GM12878 (cell line): ENCODE data around the gene KIF6. TPM values are rescaled to one million over a fixed set of nuclear protein-coding genes. Genes with fewer than 3 reads are reported as not detected.

ENCODE experiments used
- ATAC-seq: fragments of 200-7000 bp; cut with Tn5 transposase; 3 replicates; pipeline ENCODE4 v1.9.1; 2020; ENCODE audit warnings: mild to moderate bottlenecking, moderate library complexity
- BruUV-seq: library from RNA; stranded (reverse); fragments of 400-500 nt; replicated peaks from 2 replicates; lab custom pipeline; 2021; lab: Mats Ljungman, UMichigan
- CTCF ChIA-PET: fragments of 300-600 bp; sonication (Branson Sonifier 250); formaldehyde crosslinking; extraction: SDS; loops from one replicate; lab custom pipeline; 2021; ENCODE audit warnings: inconsistent platforms; lab: Yijun Ruan, JAX
- POLR2A ChIA-PET: fragments of 350-600 bp; formaldehyde crosslinking; extraction: SDS; loops from one replicate; lab custom pipeline; 2021; ENCODE audit warnings: inconsistent platforms; lab: Charles Lee
- RAD21 ChIA-PET: fragments of 300-600 bp; sonication (Branson Sonifier 250); formaldehyde crosslinking; loops from one replicate; lab custom pipeline; 2023; ENCODE audit warnings: antibody characterized with exemption; ENCODE audit not compliant: unreplicated experiment; lab: Charles Lee
- SMC1A ChIA-PET: fragments of 300-600 bp; sonication (Branson Sonifier 250); formaldehyde crosslinking; loops from one replicate; lab custom pipeline; 2023; ENCODE audit not compliant: unreplicated experiment, uncharacterized antibody; lab: Charles Lee
- DNase-seq: peaks from one replicate; pipeline ENCODE4 v3.0.0-alpha.2; 2011; ENCODE audit warnings: low read depth, low spot score
- FAIRE-seq: peaks from 3 replicates; lab custom pipeline; 2011; peaks lifted over from hg19 to GRCh38; lab: Jason Lieb, UNC
- H2AFZ ChIP-seq: 2 replicates; pipeline ENCODE4 v1.6.0; 2011; ENCODE audit warnings: low read depth, low read length, control low read depth; ENCODE audit not compliant: control insufficient read depth
- H3K27ac ChIP-seq: 2 replicates; pipeline ENCODE4 v1.5.1; 2011; ENCODE audit warnings: control low read depth; ENCODE audit not compliant: control insufficient read depth, insufficient read depth
- H3K27me3 ChIP-seq, 2 experiments: replicated peaks in 1 of 2; 2 replicates each; pipeline versions ENCODE4 v1.6.0 to v1.6.1; 2011; ENCODE audit warnings: low read length in 1 of 2; ENCODE audit not compliant: control insufficient read depth in 2 of 2, insufficient read depth in 2 of 2
- H3K36me3 ChIP-seq, 2 experiments: 2 replicates each; pipeline ENCODE4 v1.5.1; 2011; ENCODE audit warnings: low read length in 1 of 2; ENCODE audit not compliant: control insufficient read depth in 2 of 2, insufficient read depth in 2 of 2
- H3K4me1 ChIP-seq: 2 replicates; pipeline ENCODE4 v1.6.1; 2011; ENCODE audit warnings: mild to moderate bottlenecking, low read length, moderate library complexity, mixed read lengths; ENCODE audit not compliant: control insufficient read depth, insufficient read depth
- H3K4me2 ChIP-seq: 2 replicates; pipeline ENCODE4 v1.6.0; 2011; ENCODE audit warnings: control low read depth; ENCODE audit not compliant: control insufficient read depth, insufficient read depth
- H3K4me3 ChIP-seq: fragments of 200-600 bp; sonication (generic); 2 replicates; pipeline ENCODE4 v1.5.1; 2016
- H3K79me2 ChIP-seq: 2 replicates; pipeline ENCODE4 v1.6.0; 2011; ENCODE audit warnings: low read length; ENCODE audit not compliant: control insufficient read depth, insufficient read depth
- H3K9ac ChIP-seq: 2 replicates; pipeline ENCODE4 v1.8.0; 2011; ENCODE audit warnings: low read length, control low read depth, mixed read lengths; ENCODE audit not compliant: control insufficient read depth, insufficient read depth
- H3K9me3 ChIP-seq: replicated peaks from 3 replicates; pipeline ENCODE4 v1.5.1; 2011; ENCODE audit warnings: mild to moderate bottlenecking, low read length; ENCODE audit not compliant: control insufficient read depth, insufficient read depth
- H4K20me1 ChIP-seq: 2 replicates; pipeline ENCODE4 v1.6.0; 2011; ENCODE audit not compliant: control insufficient read depth, insufficient read depth
- EZH2 ChIP-seq: IDR thresholded peaks from 2 replicates; pipeline ENCODE4 v1.6.1; 2012; ENCODE audit warnings: low read depth, mild to moderate bottlenecking, control low read depth, inconsistent platforms, low read length, borderline replicate concordance; ENCODE audit not compliant: control insufficient read depth
- HDGF ChIP-seq: fragments of 450-650 bp; IDR thresholded peaks from 2 replicates; pipeline ENCODE4 v1.6.1; 2016; ENCODE audit warnings: antibody characterized with exemption
- NFYA ChIP-seq: IDR thresholded peaks from 2 replicates; pipeline ENCODE4 v1.6.1; 2011; ENCODE audit warnings: low read depth, mild to moderate bottlenecking, low read length, improper control_type of control experiment, borderline replicate concordance
- NR2C1 ChIP-seq: fragments of 450-650 bp; IDR thresholded peaks from 2 replicates; pipeline ENCODE4 v1.6.1; 2017; ENCODE audit warnings: antibody characterized with exemption, mild to moderate bottlenecking, moderate library complexity
- SP1 ChIP-seq: IDR thresholded peaks from one replicate; pipeline ENCODE4 v1.6.1; 2011; ENCODE audit warnings: low read depth, low read length
- SPI1 ChIP-seq: IDR thresholded peaks from 2 replicates; pipeline ENCODE4 v1.6.1; 2011; ENCODE audit warnings: low read depth, mild to moderate bottlenecking, low read length, moderate library complexity, borderline replicate concordance; ENCODE audit not compliant: insufficient read depth
- TCF12 ChIP-seq: IDR thresholded peaks from 2 replicates; pipeline ENCODE4 v1.6.1; 2011; ENCODE audit warnings: low read depth, mild to moderate bottlenecking, low read length
- TCF7 ChIP-seq: IDR thresholded peaks from 2 replicates; pipeline ENCODE4 v1.6.1; 2014; ENCODE audit warnings: antibody characterized with exemption, borderline replicate concordance
- ZNF274 ChIP-seq: IDR thresholded peaks from one replicate; pipeline ENCODE4 v1.8.0; 2011; ENCODE audit not compliant: insufficient read length, insufficient read depth
- WGBS: methylation state at CpG from one replicate; pipeline ENCODE4 v1.1.6; 2016; ENCODE audit warnings: low lambda C conversion rate; ENCODE audit not compliant: insufficient replicate concordance, insufficient coverage; ENCODE audit errors: missing lambda C conversion rate; 5-methylcytosine and 5-hydroxymethylcytosine counted together
- in situ Hi-C: fragments of 300-500 bp; cut with MboI; formaldehyde crosslinking; loops from 9 replicates; pipeline ENCODE4 v1.14.3; 2018; ENCODE audit warnings: mixed read lengths
- intact Hi-C: fragments of 100-400 bp; cut with micrococcal nuclease; formaldehyde crosslinking; loops from one replicate; pipeline ENCODE4 v1.14.2; 2022; ENCODE audit not compliant: unreplicated experiment
- polyA plus RNA-seq, 11 experiments: library from polyadenylated mRNA; depleted of rRNA in 4 of 11; unstranded in 6 of 11; stranded (reverse) in 5 of 11; fragments of >200 nt; fragmentation: Nextera tagmentation in 4 of 11; fragmentation: Illumina TruSeq in 1 of 11; extraction: Ambion mirVana in 4 of 11; extraction: Trizol in 1 of 11; gene quantifications; 1 replicate in 1 of 11; 2 replicates in 10 of 11; pipeline versions ENCODE4 v1.2.1 to v1.2.3, GENCODE V29; 2011 to 2016; ENCODE audit warnings: inconsistent platforms in 2 of 11, missing spikeins in 2 of 11, low read depth in 1 of 11
- total RNA-seq, 4 experiments: library from RNA; depleted of rRNA in 3 of 4; stranded (reverse); fragments of >200 nt in 3 of 4; fragmentation: Illumina TruSeq in 1 of 4; extraction: Trizol in 1 of 4; gene quantifications; 2 replicates each; pipeline versions ENCODE4 v1.2.1 to v1.2.3, GENCODE V29; 2013 to 2021
- TF ChIP-seq, protein P1 (sequence below): IDR thresholded peaks from 2 replicates; pipeline ENCODE4 v1.6.1; 2012; ENCODE audit warnings: low read depth, low read length, improper control_type of control experiment
- TF ChIP-seq, protein P2 (sequence below): fragments of 450-650 bp; IDR thresholded peaks from 2 replicates; pipeline ENCODE4 v1.6.1; 2016; ENCODE audit warnings: mild to moderate bottlenecking
- TF ChIP-seq, protein P3 (sequence below): fragments of 450-650 bp; IDR thresholded peaks from 2 replicates; pipeline ENCODE4 v1.6.1; 2017; ENCODE audit warnings: mild to moderate bottlenecking, moderate library complexity

Gene KIF6
- total and polyA plus RNA-seq, 10 of the 15 experiments (the other 5 are each of a cell fraction or from before 2014, with no cell fraction given): 0.09 to 1.0 (median 0.28) TPM

DNA sequence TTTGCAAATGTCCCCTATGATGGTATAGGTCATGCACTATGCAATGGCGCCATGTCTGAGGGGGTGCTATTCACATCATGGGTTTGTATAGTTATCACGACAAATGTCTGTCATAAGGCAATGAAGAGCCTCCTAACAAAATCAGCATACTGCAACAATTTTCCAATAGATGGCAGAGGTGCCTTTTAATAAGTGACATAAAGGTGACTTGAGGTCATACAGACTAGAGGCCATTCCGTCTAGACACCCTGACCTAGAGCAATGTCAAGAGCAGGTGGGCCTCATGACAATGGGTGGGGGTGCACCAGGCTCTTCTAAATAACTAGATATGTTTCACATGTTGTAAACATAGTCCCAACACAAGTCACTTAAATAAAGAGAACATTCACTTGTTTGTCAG lies 107.7 kb downstream of the KIF6 start:
- Histone ChIP-seq H3K27me3 (no peaks in the 10 kb centered on the region), H3K4me1 (no peaks in the 10 kb centered on the region), H4K20me1 (no peaks in the 10 kb centered on the region), H3K9me3 (no peaks in the 10 kb centered on the region), H3K4me2 (no peak overlapping the region), H3K9ac (no peak overlapping the region), H3K79me2 (no peaks in the 10 kb centered on the region), H3K27ac (no peak overlapping the region), H3K36me3 (no peaks in the 10 kb centered on the region), H3K4me3 (no peak overlapping the region), H2AFZ (no peak overlapping the region)
- RAD21 ChIA-PET: interaction anchor here (1.1 kb wide), 1 partner anchor 108 kb away, joined by 3 read pairs; the partner anchor contains the start of gene KIF6
- CTCF ChIA-PET: interaction anchor here (1.1 to 1.7 kb wide), 3 partner anchors 9 to 29 kb away, joined by 3 to 7 read pairs (median 4); no protein-coding TSS in a partner anchor
- no peak for TF ChIP-seq SPI1
- no peak for TF ChIP-seq NR2C1
- TF ChIP-seq, protein P1, sequence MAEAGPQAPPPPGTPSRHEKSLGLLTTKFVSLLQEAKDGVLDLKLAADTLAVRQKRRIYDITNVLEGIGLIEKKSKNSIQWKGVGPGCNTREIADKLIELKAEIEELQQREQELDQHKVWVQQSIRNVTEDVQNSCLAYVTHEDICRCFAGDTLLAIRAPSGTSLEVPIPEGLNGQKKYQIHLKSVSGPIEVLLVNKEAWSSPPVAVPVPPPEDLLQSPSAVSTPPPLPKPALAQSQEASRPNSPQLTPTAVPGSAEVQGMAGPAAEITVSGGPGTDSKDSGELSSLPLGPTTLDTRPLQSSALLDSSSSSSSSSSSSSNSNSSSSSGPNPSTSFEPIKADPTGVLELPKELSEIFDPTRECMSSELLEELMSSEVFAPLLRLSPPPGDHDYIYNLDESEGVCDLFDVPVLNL: no peak
- no peak for TF ChIP-seq ZNF274
- TF ChIP-seq, protein P2, sequence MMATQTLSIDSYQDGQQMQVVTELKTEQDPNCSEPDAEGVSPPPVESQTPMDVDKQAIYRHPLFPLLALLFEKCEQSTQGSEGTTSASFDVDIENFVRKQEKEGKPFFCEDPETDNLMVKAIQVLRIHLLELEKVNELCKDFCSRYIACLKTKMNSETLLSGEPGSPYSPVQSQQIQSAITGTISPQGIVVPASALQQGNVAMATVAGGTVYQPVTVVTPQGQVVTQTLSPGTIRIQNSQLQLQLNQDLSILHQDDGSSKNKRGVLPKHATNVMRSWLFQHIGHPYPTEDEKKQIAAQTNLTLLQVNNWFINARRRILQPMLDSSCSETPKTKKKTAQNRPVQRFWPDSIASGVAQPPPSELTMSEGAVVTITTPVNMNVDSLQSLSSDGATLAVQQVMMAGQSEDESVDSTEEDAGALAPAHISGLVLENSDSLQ: no peak
- no peak for TF ChIP-seq NFYA
- no peak for TF ChIP-seq SP1
- TF ChIP-seq, protein P3, sequence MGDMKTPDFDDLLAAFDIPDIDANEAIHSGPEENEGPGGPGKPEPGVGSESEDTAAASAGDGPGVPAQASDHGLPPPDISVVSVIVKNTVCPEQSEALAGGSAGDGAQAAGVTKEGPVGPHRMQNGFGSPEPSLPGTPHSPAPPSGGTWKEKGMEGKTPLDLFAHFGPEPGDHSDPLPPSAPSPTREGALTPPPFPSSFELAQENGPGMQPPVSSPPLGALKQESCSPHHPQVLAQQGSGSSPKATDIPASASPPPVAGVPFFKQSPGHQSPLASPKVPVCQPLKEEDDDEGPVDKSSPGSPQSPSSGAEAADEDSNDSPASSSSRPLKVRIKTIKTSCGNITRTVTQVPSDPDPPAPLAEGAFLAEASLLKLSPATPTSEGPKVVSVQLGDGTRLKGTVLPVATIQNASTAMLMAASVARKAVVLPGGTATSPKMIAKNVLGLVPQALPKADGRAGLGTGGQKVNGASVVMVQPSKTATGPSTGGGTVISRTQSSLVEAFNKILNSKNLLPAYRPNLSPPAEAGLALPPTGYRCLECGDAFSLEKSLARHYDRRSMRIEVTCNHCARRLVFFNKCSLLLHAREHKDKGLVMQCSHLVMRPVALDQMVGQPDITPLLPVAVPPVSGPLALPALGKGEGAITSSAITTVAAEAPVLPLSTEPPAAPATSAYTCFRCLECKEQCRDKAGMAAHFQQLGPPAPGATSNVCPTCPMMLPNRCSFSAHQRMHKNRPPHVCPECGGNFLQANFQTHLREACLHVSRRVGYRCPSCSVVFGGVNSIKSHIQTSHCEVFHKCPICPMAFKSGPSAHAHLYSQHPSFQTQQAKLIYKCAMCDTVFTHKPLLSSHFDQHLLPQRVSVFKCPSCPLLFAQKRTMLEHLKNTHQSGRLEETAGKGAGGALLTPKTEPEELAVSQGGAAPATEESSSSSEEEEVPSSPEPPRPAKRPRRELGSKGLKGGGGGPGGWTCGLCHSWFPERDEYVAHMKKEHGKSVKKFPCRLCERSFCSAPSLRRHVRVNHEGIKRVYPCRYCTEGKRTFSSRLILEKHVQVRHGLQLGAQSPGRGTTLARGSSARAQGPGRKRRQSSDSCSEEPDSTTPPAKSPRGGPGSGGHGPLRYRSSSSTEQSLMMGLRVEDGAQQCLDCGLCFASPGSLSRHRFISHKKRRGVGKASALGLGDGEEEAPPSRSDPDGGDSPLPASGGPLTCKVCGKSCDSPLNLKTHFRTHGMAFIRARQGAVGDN: no peak
- TF ChIP-seq EZH2: no peak
- no peak for TF ChIP-seq HDGF
- TF ChIP-seq TCF7: no peak
- no peak for TF ChIP-seq TCF12
- DNase-seq (no peak), FAIRE-seq (no peak), ATAC-seq (no peak)
- POLR2A ChIA-PET: no interaction called here
- SMC1A ChIA-PET: interaction anchor here (0.6 to 1.7 kb wide), 4 partner anchors 14 to 369 kb away, joined by 3 to 5 read pairs (median 4); no protein-coding TSS in a partner anchor
- WGBS: 43% methylated on average over 3 of the region's 3 CpGs
- intact Hi-C loops: no loop called here
- BruUV-seq: no TSS peak
- in situ Hi-C loops: no loop called here
